Activated CD8-positive, alpha-beta memory T cell treated with anti-CD3 and anti-CD28 coated beads for 1 hour (primary cell): ENCODE data around the gene AKR1B1.

Experiments used
- DNase-seq, 2 donors: peaks; one replicate each; pipeline ENCODE4 v3.0.0-alpha.2; 2020; ENCODE audit warnings: low read depth in 1 of 2; ENCODE audit errors: extremely low read depth in 1 of 2

Gene AKR1B1

GRCh38 chr7:134420424-134421125 is 38.3 kb downstream of the AKR1B1 start:
- DNase-seq = no peak

GRCh38 chr7:134419875-134420274 is 39.0 kb downstream of the AKR1B1 start:
- DNase-seq = no peak

DNA sequence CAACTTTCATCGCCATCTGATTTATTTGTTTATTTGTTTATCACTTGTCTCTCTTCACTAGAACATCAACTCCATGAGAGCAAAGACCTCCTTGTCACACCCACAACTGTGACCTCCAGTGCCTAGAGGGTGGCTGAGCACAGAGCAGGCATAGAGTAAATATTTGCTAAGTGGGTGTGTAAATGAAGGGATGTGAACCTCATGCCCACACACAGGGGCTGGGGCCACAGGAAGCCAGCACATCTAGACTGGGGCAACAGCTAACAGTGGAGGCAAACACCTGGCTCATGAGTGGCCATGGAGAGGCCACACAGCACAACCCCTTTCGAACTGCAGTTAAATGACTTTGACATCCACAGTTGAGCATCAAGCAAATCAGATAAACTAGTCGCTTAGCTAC is 39.8 kb downstream of the AKR1B1 start:
- no peak for DNase-seq

- no peak for DNase-seq
Observed at GRCh38 chr7:134415700-134416099, 43.2 kb downstream of the AKR1B1 start.

DNA sequence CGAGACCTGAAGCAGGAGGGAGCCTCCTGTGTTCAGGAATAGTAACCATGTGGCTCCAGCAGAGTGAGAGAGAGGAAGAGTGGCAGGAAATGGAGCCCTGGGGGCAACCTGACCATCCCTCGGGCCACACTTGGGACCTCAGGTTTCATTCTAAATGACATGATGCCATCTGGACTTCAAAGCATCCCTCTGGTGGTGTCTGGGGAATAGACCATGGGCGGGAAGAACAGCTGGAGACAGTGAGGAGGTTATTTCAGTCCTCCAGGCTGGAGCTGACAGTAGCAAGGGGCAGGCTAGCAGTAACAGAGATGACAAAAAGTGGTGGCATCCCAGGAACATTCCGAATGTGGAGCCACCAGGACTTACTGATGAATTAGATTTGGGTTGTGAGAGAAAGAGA is 44.8 kb downstream of the AKR1B1 start:
- no peak for DNase-seq

DNA sequence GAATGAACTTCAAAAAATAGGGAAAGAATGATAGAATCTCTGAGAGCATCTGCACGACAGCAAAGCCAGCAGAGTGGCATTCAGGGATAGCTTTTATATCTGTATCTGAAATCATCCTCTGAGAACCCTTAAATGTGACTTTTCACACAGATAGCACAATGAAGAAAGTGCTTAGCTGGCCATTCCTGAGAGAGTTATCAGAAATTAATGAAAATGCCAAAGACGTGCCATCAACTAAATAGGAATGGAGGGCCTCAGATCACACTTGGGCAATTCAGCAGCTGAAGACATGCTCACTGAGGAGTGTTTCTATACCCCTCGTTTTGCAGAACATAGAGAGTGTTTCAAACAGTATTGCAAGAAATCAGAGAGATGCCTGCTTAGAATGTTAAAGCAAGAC is 51.6 kb downstream of the AKR1B1 start:
- no peak for DNase-seq

- no peak for DNase-seq
Observed at GRCh38 chr7:134406431-134406830, 52.5 kb downstream of the AKR1B1 start.

DNA sequence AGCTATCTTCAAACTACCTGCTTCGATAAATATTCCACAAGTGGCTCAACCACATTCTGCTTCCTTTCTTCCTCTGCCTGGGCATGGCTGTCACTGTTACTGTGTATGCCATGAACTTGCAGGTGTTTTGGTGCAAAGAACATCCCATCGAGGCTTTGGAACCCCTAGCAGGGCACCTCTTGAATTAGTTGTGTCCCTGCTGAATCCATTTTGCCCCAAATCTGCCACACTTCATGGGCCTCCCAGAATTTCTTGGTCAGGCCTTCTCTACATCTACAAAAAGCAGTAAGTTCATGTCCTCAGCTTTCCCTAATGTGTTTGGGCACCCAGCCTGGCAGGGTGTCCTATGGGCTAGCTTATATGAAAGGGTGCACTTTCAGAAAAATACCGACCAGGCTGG is 53.6 kb downstream of the AKR1B1 start:
- no peak for DNase-seq

DNA sequence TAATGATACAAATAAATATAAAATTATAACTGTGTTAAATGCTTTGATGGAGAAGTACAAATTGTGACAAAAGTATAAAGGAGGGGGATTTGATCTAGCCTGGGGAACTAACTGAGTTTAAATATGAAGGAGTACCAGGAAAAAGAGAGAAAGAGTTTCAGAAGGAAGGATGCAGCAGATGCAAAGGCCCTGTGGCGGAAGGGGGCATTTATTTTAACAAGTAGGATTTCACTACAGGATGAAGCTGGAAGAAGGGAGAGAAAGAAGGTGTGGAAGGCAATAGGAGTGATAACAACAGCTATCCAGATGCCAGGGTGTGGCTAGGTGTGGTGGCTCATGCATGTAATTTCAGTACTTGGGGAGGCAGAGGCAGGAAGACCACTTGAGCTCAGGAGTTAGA is 55.8 kb downstream of the AKR1B1 start:
- no peak for DNase-seq

DNA sequence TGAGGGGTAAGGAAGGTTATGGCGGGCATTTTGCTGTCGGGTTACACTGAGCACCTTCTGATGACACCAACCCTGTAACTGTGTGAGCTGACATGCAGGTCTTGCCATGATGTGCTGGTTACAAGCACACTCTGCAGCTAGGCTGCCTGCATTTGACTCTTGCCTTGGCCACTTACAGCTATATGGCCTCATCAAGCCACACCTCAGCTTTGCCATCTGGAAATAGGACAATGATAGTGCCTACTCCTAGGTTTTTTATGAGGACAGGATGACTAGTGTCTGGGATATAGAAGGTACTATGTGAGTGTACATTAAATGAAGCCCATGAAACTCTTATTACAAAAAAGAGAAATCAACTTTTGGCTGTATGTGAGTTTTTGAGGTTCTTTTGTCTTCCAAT is 58.0 kb downstream of the AKR1B1 start:
- no peak for DNase-seq

- DNase-seq = no peak
Observed at GRCh38 chr7:134396031-134396430, 62.9 kb downstream of the AKR1B1 start.

GRCh38 chr7:134395604-134396003 is 63.3 kb downstream of the AKR1B1 start:
- DNase-seq = no peak

DNA sequence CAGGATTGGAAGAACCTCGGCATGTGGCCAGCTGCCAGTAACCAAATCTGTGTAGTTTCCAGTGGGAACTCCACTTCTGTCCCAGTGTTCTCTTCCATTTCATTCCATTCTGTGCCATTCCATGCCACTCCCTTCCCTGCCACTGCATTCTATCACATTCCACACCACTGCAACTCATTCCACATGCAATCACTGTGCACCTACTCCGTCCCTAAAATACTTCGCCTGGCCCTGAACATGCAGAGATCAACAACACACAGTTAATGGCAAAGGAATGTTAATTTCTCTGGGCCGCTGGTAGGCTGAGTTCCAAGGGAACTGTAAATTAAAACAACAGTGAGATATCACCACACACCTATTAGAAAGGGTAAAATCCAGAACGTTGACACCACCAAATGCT is 64.8 kb downstream of the AKR1B1 start:
- no peak for DNase-seq
